Measurements from ENCODE around the gene DHRSX. TPM values are rescaled to one million over a fixed set of nuclear protein-coding genes. Genes with fewer than 3 reads are reported as not detected.

DHRSX gene
- total and polyA plus RNA-seq, 2 of the 13 experiments (the other 11 are each of a cell fraction or from before 2014, with no cell fraction given): 15.5 to 24.3 TPM

- Histone ChIP-seq H3K4me1 (ENCODE audit: insufficient read depth, low read length) (peaks cover 10% of the 10 kb centered on the region), H3K4me2 (ENCODE audit: low read depth, low read length) (no peak overlapping the region), H3K9me3 (ENCODE audit: low read length) (no peaks in the 10 kb centered on the region), H3K36me3 (replicated peaks in 1 of 2; ENCODE audit: control insufficient read depth in 1 of 2, insufficient read depth in 2 of 2, low read length in 2 of 2) (no peaks in the 10 kb centered on the region; a peak in 1 of 5 replicates), H3K27ac (ENCODE audit: extremely low read length, insufficient read depth, low read length) (no peak overlapping the region), H2AFZ (ENCODE audit: low read length) (no peak overlapping the region), H3K9ac (ENCODE audit: insufficient read depth, low read depth, low read length) (no peak overlapping the region), H3K27me3 (ENCODE audit: control insufficient read depth in 1 of 2, insufficient read depth in 2 of 2, low read length in 2 of 2) (no peaks in the 10 kb centered on the region), H3K79me2 (ENCODE audit: insufficient read depth, low read length) (no peaks in the 10 kb centered on the region), H4K20me1 (ENCODE audit: insufficient read depth, low read length) (no peaks in the 10 kb centered on the region), H3K4me3 (replicated peaks in 1 of 3; ENCODE audit: insufficient read depth in 1 of 3, low read depth in 2 of 3, low read length in 3 of 3) (no peak overlapping the region)
- no TSS peak for BruUV-seq (replicated peaks)
- in situ Hi-C loops (cut with HindIII; ENCODE audit: extremely low pct_ligation_motif_present, low pct_unique_long_range_greater_than_20kb): no loop called here
- ChIA-PET CTCF (ENCODE audit: low intra/inter-chr PET ratio, low total read pairs) (no interaction called here), POLR2A (no interaction called here)
- FAIRE-seq (no peak), ATAC-seq (no peak), DNase-seq (ENCODE audit: low spot score) (no peak)
- WGBS (ENCODE audit: low lambda C conversion rate): 96% methylated on average over 9 of the region's 9 CpGs
- no peak for TF ChIP-seq PHF20 (CRISPR knock-in tag; IDR thresholded peaks at IDR 0.05)
- TF ChIP-seq ZNF570 (CRISPR knock-in tag; IDR thresholded peaks at IDR 0.05; ENCODE audit: borderline replicate concordance): no peak
- TF ChIP-seq HMG20B (CRISPR knock-in tag; conservative IDR thresholded peaks at IDR 0.05): no peak
- no peak for TF ChIP-seq ZSCAN5A (CRISPR knock-in tag; IDR thresholded peaks at IDR 0.05; ENCODE audit: borderline replicate concordance)
- TF ChIP-seq ZNF709 (CRISPR knock-in tag; IDR thresholded peaks at IDR 0.05): no peak
- no peak for TF ChIP-seq SP140L (CRISPR knock-in tag; IDR thresholded peaks at IDR 0.05; ENCODE audit: borderline replicate concordance)
- no peak for TF ChIP-seq ZSCAN12 (CRISPR knock-in tag; IDR thresholded peaks at IDR 0.05)
- TF ChIP-seq ZNF547 (CRISPR knock-in tag; IDR thresholded peaks at IDR 0.05): no peak
- no peak for TF ChIP-seq TARDBP (CRISPR knock-in tag; IDR thresholded peaks at IDR 0.05)
- TF ChIP-seq ZFP90 (CRISPR knock-in tag; IDR thresholded peaks at IDR 0.05; ENCODE audit: borderline replicate concordance): no peak
- intact Hi-C loops (cut with micrococcal nuclease; ENCODE audit: unreplicated experiment): no loop called here
These were observed 158.5 kb downstream of the DHRSX start for GRCh38 chrX:2342281-2342688.

All from HepG2 (cell line).